ENCODE data around the gene GRK5.

GRCh38 chr10:119386666-119387065 is 179.3 kb downstream of the GRK5 start:
- TF ChIP-seq CTCF (IDR thresholded peaks at IDR 0.05; ENCODE audit: low read length) (no peak), EZH2 (optimal IDR thresholded peaks at IDR 0.05; ENCODE audit: low read depth, low read length) (no peak)

Data from MM.1S (cell line).